ENCODE results near the gene INPP5F.

DNA sequence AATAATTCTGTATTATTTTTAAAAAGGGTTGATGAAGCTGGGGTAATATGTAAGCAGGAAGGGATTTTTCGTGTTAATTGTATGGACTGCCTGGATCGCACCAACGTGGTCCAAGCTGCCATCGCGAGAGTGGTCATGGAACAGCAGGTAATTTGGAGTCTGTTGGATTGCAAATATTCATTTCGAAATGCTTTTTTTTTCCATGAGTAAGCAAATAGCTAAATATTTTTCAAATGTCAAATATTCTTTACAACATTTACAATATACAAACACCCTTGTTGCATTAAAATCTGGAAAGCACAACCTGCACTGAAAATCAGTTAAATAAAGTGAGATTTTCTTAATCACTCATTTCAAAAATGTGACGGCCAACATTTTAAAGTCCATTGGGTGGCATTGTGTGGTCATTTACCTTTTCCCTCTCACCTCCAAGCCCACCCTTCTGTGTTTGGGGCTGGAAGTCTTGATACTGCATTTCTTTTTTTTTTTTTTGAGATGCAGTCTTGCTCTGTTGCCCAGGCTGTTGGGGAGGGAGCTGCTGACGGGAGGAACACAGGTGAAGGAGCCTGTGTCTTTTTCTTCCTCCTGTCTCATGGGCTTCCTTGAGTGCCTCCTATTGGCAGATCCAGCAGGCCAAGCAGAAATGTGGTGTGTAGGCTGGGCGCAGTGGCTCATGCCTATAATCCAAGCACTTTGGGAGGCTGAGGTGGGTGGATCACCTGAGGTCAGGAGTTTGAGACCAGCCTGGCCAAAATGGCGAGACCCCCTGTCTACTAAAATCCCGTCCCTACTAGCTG, 80.7 kb downstream of the INPP5F start:
- no peak for TF ChIP-seq SUZ12 (IDR thresholded peaks at IDR 0.05; ENCODE audit: extremely low read depth, insufficient read depth, insufficient read length)
- TF ChIP-seq YY1 (IDR thresholded peaks at IDR 0.05; ENCODE audit: insufficient read depth, insufficient read length) = no peak
- TF ChIP-seq ZNF274 (IDR thresholded peaks at IDR 0.05; ENCODE audit: low read depth, low read length) = no peak

All from NT2/D1 (cell line).